K562 (cell line): ENCODE measurements around the gene ARNT2.

Experiments used
- AFF1 ChIP-seq, 2 experiments: fragments of 450-650 bp; IDR thresholded peaks; 2 replicates each; pipeline ENCODE4 v1.6.1; 2018; ENCODE audit warnings: mild to moderate bottlenecking in 2 of 2, low read depth in 1 of 2; ENCODE audit not compliant: partially characterized antibody in 2 of 2
- JUNB ChIP-seq: fragments of 450-650 bp; formaldehyde crosslinking; conservative IDR thresholded peaks from 2 replicates; pipeline ENCODE4 v1.4.0; 2020; ENCODE audit warnings: mild to moderate bottlenecking
- PHTF2 ChIP-seq: fragments of 250-450 bp; sonication (Bioruptor Pico); IDR thresholded peaks from 2 replicates; pipeline ENCODE4 v1.5.0; 2021; ENCODE audit warnings: mild to moderate bottlenecking
- RNF2 ChIP-seq: sonication (generic); IDR thresholded peaks from 2 replicates; pipeline ENCODE4 v1.6.1; 2016
- SIN3A ChIP-seq, 2 experiments: fragments of 150-350 bp in 1 of 2; IDR thresholded peaks; 2 replicates each; pipeline ENCODE4 v1.6.1; 2011 to 2016; ENCODE audit warnings: borderline replicate concordance in 2 of 2, low read depth in 2 of 2, low read length in 2 of 2, mild to moderate bottlenecking in 2 of 2, moderate library complexity in 2 of 2; ENCODE audit not compliant: control insufficient read depth in 1 of 2
- SP2 ChIP-seq: IDR thresholded peaks from 2 replicates; pipeline ENCODE4 v1.6.1; 2011; ENCODE audit warnings: mild to moderate bottlenecking, low read depth, low read length, moderate library complexity; ENCODE audit not compliant: poor library complexity, severe bottlenecking; ENCODE audit errors: extremely low read depth
- SREBF2 ChIP-seq: sonication (generic); formaldehyde crosslinking; IDR thresholded peaks from 2 replicates; pipeline ENCODE4 v1.4.0; 2020; ENCODE audit warnings: mild to moderate bottlenecking, missing genetic modification reagents

GRCh38 chr15:80380154-80380553, 24.0 kb upstream of the ARNT2 start:
- no peak for TF ChIP-seq SP2
- no peak for TF ChIP-seq SREBF2 (CRISPR knock-in tag)
- TF ChIP-seq AFF1 (IDR thresholded peaks at IDR 0.05; ENCODE audit: low read depth in 1 of 2, partially characterized antibody in 2 of 2) = no peak
- no peak for TF ChIP-seq SIN3A (IDR thresholded peaks at IDR 0.05; ENCODE audit: borderline replicate concordance in 2 of 2, control insufficient read depth in 1 of 2, low read depth in 2 of 2, low read length in 2 of 2)
- TF ChIP-seq RNF2 = no peak
- TF ChIP-seq PHTF2 (CRISPR knock-in tag) = no peak
- no peak for TF ChIP-seq JUNB (CRISPR knock-in tag)
